ENCODE data around the gene MN1.

- TF ChIP-seq CTCF (IDR thresholded peaks at IDR 0.05) (no peak), POLR2A (IDR thresholded peaks at IDR 0.05) (no peak)
Observed at GRCh38 chr22:27846910-27847309, 45.4 kb upstream of the MN1 start.

Data from vagina (tissue), 2 donors.